Measurements from ENCODE around the gene LEF1. TPM values are rescaled to one million over a fixed set of nuclear protein-coding genes. Genes with fewer than 3 reads are reported as not detected.

LEF1 gene
- total RNA-seq, 2 donors from 2014 or later = 2.1 to 3.4 TPM

GRCh38 chr4:108191269-108191914, 22.7 kb upstream of the LEF1 start:
- no peak overlapping the region for H3K27ac ChIP-seq
- no peaks in the 10 kb centered on the region for H3K4me1 ChIP-seq
- no peaks in the 10 kb centered on the region for H3K36me3 ChIP-seq
- TF ChIP-seq, protein P1, sequence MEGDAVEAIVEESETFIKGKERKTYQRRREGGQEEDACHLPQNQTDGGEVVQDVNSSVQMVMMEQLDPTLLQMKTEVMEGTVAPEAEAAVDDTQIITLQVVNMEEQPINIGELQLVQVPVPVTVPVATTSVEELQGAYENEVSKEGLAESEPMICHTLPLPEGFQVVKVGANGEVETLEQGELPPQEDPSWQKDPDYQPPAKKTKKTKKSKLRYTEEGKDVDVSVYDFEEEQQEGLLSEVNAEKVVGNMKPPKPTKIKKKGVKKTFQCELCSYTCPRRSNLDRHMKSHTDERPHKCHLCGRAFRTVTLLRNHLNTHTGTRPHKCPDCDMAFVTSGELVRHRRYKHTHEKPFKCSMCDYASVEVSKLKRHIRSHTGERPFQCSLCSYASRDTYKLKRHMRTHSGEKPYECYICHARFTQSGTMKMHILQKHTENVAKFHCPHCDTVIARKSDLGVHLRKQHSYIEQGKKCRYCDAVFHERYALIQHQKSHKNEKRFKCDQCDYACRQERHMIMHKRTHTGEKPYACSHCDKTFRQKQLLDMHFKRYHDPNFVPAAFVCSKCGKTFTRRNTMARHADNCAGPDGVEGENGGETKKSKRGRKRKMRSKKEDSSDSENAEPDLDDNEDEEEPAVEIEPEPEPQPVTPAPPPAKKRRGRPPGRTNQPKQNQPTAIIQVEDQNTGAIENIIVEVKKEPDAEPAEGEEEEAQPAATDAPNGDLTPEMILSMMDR (IDR thresholded peaks at IDR 0.05) = no peak
- intact Hi-C loops (cut with DNase I) = no loop called here
- no peaks in the 10 kb centered on the region for H3K27me3 ChIP-seq
- DNase-seq = no peak
- no peak overlapping the region for H3K4me3 ChIP-seq
- no peaks in the 10 kb centered on the region for H3K9me3 ChIP-seq
- H3K9ac ChIP-seq (ENCODE audit: low read depth in 2 of 2, low read length in 2 of 2) = no peak overlapping the region

DNA sequence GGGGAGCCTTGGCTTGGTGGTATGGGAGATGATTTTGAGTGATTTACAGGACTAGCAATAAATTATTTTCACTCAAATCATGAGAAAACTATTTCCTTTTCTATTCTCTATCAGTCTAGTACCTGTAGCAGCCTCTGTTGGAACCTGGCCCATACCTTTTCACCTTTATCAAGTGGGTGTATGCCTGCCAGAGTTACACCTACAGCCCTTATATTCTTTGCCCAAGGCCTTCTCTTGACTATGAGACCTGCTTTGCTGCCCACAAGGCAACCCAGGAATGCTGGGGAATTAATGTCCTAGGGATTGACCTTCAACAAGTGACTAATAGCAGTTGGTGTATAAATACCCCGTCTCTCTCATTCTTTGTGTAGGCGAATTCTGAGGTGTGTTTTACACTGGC, 20.0 kb upstream of the LEF1 start:
- Histone ChIP-seq H3K36me3 (no peaks in the 10 kb centered on the region), H3K27me3 (no peaks in the 10 kb centered on the region), H3K4me3 (no peak overlapping the region), H3K27ac (no peak overlapping the region), H3K9me3 (no peaks in the 10 kb centered on the region), H3K4me1 (no peaks in the 10 kb centered on the region), H3K9ac (ENCODE audit: low read depth in 2 of 2, low read length in 2 of 2) (no peak overlapping the region)
- intact Hi-C loops (cut with DNase I) = no loop called here
- DNase-seq = no peak
- TF ChIP-seq, protein P1 (IDR thresholded peaks at IDR 0.05) = no peak

DNA sequence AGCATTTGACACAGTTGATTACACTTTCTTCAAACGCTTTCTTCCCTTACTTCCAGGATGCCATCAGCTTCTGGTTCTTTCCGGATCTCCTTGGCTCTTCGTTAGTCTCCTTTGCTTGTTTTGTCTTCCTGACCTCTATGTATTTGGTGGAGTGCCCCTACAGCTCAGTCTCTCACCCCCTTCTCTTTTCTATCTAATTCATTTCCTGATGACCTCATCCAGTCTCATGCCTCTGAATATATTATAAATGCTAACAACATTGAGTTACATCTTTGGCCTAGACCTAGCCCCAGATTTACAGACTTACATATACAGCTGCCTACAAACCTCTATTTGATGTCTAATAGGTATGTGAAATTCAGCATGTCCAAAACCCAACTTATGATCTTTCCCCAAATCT, 16.5 kb upstream of the LEF1 start:
- intact Hi-C loops (cut with DNase I) = no loop called here
- Histone ChIP-seq H3K36me3 (no peaks in the 10 kb centered on the region), H3K4me1 (no peaks in the 10 kb centered on the region), H3K27me3 (no peaks in the 10 kb centered on the region), H3K4me3 (no peak overlapping the region), H3K27ac (no peak overlapping the region), H3K9me3 (no peaks in the 10 kb centered on the region), H3K9ac (ENCODE audit: low read depth in 2 of 2, low read length in 2 of 2) (no peak overlapping the region)
- TF ChIP-seq, protein P1 (IDR thresholded peaks at IDR 0.05) = no peak
- DNase-seq = no peak

DNA sequence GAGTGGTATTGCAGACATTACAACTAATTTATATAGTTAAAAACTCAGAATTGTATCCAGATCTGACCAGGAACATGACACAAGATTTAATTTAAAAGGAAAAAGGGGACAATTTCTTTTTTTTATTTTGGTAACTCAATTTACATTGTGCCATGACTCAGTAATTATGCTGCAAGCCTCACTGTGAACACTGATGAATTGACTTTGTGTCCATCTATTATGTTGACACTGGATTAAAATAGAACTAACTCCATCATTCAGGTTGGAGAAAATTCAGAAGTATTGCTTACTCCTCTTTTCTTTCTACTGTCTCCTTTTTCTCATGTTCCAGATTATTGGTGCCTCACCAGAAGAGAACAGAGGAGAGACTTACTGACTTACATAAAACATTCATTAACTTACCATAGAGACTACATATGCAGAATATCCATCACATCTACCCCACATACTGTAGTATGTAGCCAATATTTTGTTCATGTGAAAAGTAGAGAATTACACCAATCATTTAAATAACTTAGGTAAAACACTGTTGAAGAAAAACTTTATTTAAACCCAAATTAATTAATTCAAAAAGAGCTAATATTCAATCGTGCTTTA, 15.8 kb upstream of the LEF1 start:
- H3K9me3 ChIP-seq = no peaks in the 10 kb centered on the region
- H3K27me3 ChIP-seq = no peaks in the 10 kb centered on the region
- no peak overlapping the region for H3K9ac ChIP-seq (ENCODE audit: low read depth in 2 of 2, low read length in 2 of 2)
- TF ChIP-seq, protein P1 (IDR thresholded peaks at IDR 0.05) = no peak
- no peak overlapping the region for H3K27ac ChIP-seq
- intact Hi-C loops (cut with DNase I) = no loop called here
- no peaks in the 10 kb centered on the region for H3K4me1 ChIP-seq
- no peak for DNase-seq
- no peaks in the 10 kb centered on the region for H3K36me3 ChIP-seq
- no peak overlapping the region for H3K4me3 ChIP-seq

DNA sequence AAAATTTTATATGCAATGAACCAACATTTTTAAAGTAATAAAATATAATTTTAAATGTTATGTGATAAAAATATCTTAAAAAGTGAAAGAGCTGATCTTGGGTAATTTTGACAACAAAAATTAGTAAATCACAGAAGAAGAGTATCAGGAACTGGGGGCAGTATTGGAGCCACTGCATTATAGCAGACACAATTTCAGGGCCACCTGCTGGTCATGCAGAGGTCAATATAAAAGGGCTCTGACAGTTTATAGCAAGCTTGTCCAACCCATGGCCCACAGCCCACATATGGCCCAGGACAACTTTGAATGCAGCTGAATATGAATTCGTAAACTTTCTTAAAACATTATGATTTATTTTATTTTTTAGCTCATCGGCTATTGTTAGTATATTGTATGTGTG, 13.0 kb upstream of the LEF1 start:
- Histone ChIP-seq H3K27me3 (no peaks in the 10 kb centered on the region), H3K27ac (no peak overlapping the region), H3K4me3 (no peak overlapping the region), H3K9me3 (no peaks in the 10 kb centered on the region), H3K36me3 (no peaks in the 10 kb centered on the region), H3K4me1 (no peaks in the 10 kb centered on the region), H3K9ac (ENCODE audit: low read depth in 2 of 2, low read length in 2 of 2) (no peak overlapping the region)
- intact Hi-C loops (cut with DNase I) = no loop called here
- TF ChIP-seq, protein P1 (IDR thresholded peaks at IDR 0.05) = no peak
- no peak for DNase-seq
